ENCODE data around the gene CCNL2. TPM values are rescaled to one million over a fixed set of nuclear protein-coding genes. Genes with fewer than 3 reads are reported as not detected.

The CCNL2 gene
- total and polyA plus RNA-seq, 2 of the 13 experiments (the other 11 are each of a cell fraction or from before 2014, with no cell fraction given) = 105 to 340 TPM

DNA sequence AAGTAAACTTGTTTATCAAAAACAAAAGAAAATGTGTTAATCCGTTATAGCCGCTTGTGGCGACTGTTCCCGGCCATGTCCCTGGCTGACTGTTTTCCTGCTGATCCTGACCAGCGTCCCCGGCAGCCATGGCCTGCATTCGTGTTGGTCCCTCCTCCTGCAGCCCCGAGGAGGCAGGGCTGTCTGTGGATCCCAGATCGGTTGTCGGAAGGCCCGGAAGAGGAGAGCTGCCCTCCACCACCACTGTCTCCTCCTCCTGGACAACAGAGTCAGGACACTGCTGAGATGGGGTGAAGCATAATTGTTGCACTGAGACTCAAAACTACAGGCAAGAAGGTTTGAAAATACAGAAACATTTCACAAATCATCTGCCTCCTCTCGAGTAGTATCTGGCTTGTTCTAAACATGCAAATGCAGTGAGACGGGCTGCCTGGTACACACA, 37.1 kb downstream of the CCNL2 start (continued):
- TF ChIP-seq SNAPC2 (CRISPR knock-in tag; IDR thresholded peaks at IDR 0.05) (no peak), MIXL1 (CRISPR knock-in tag; IDR thresholded peaks at IDR 0.05) (0 out of 2 replicates have a peak, but pooled peaks have one; percentile 14), ZNF75D (CRISPR knock-in tag; IDR thresholded peaks at IDR 0.05; ENCODE audit: borderline replicate concordance) (no peak), PHF20 (CRISPR knock-in tag; IDR thresholded peaks at IDR 0.05) (no peak), FOSL2 (CRISPR knock-in tag; IDR thresholded peaks at IDR 0.05) (0 out of 2 replicates have a peak, but pooled peaks have one; percentile 7), AKAP8 (CRISPR knock-in tag; IDR thresholded peaks at IDR 0.05) (peak; percentile 63; the same call in 1 of the 2 replicates), MTF1 (CRISPR knock-in tag; IDR thresholded peaks at IDR 0.05) (no peak), HOXA3 (CRISPR knock-in tag; IDR thresholded peaks at IDR 0.05) (no peak), ZNF121 (CRISPR knock-in tag; IDR thresholded peaks at IDR 0.05) (no peak), JUN (CRISPR knock-in tag; IDR thresholded peaks at IDR 0.05) (no peak), HNF4G (IDR thresholded peaks at IDR 0.05; ENCODE audit: borderline replicate concordance, low read depth, low read length) (no peak), HNF4G (CRISPR knock-in tag; IDR thresholded peaks at IDR 0.05; ENCODE audit: borderline replicate concordance, low read depth) (no peak), MAZ (IDR thresholded peaks at IDR 0.05; ENCODE audit: borderline replicate concordance, low read depth, low read length) (no peak), MAZ (CRISPR knock-in tag; IDR thresholded peaks at IDR 0.05; ENCODE audit: low read depth) (no peak), ZNF451 (CRISPR knock-in tag; IDR thresholded peaks at IDR 0.05) (no peak), KDM2A (CRISPR knock-in tag; IDR thresholded peaks at IDR 0.05; ENCODE audit: borderline replicate concordance, low read depth) (peak; percentile 52; the same call in 1 of the 2 replicates), SMAD3 (CRISPR knock-in tag; IDR thresholded peaks at IDR 0.05) (no peak), ZFP82 (CRISPR knock-in tag; IDR thresholded peaks at IDR 0.05; ENCODE audit: borderline replicate concordance) (no peak), TEAD2 (CRISPR knock-in tag; IDR thresholded peaks at IDR 0.05) (no peak)
- TF ChIP-seq, protein P1, sequence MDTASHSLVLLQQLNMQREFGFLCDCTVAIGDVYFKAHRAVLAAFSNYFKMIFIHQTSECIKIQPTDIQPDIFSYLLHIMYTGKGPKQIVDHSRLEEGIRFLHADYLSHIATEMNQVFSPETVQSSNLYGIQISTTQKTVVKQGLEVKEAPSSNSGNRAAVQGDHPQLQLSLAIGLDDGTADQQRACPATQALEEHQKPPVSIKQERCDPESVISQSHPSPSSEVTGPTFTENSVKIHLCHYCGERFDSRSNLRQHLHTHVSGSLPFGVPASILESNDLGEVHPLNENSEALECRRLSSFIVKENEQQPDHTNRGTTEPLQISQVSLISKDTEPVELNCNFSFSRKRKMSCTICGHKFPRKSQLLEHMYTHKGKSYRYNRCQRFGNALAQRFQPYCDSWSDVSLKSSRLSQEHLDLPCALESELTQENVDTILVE (CRISPR knock-in tag; IDR thresholded peaks at IDR 0.05) = no peak
- TF ChIP-seq, protein P2, sequence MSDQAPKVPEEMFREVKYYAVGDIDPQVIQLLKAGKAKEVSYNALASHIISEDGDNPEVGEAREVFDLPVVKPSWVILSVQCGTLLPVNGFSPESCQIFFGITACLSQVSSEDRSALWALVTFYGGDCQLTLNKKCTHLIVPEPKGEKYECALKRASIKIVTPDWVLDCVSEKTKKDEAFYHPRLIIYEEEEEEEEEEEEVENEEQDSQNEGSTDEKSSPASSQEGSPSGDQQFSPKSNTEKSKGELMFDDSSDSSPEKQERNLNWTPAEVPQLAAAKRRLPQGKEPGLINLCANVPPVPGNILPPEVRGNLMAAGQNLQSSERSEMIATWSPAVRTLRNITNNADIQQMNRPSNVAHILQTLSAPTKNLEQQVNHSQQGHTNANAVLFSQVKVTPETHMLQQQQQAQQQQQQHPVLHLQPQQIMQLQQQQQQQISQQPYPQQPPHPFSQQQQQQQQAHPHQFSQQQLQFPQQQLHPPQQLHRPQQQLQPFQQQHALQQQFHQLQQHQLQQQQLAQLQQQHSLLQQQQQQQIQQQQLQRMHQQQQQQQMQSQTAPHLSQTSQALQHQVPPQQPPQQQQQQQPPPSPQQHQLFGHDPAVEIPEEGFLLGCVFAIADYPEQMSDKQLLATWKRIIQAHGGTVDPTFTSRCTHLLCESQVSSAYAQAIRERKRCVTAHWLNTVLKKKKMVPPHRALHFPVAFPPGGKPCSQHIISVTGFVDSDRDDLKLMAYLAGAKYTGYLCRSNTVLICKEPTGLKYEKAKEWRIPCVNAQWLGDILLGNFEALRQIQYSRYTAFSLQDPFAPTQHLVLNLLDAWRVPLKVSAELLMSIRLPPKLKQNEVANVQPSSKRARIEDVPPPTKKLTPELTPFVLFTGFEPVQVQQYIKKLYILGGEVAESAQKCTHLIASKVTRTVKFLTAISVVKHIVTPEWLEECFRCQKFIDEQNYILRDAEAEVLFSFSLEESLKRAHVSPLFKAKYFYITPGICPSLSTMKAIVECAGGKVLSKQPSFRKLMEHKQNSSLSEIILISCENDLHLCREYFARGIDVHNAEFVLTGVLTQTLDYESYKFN (CRISPR knock-in tag; conservative IDR thresholded peaks at IDR 0.05) = peak; percentile 41; the same call in 1 of the 2 replicates
- TF ChIP-seq, protein P3, sequence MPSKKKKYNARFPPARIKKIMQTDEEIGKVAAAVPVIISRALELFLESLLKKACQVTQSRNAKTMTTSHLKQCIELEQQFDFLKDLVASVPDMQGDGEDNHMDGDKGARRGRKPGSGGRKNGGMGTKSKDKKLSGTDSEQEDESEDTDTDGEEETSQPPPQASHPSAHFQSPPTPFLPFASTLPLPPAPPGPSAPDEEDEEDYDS (CRISPR knock-in tag; IDR thresholded peaks at IDR 0.05) = peak; percentile 33
- TF ChIP-seq, protein P4, sequence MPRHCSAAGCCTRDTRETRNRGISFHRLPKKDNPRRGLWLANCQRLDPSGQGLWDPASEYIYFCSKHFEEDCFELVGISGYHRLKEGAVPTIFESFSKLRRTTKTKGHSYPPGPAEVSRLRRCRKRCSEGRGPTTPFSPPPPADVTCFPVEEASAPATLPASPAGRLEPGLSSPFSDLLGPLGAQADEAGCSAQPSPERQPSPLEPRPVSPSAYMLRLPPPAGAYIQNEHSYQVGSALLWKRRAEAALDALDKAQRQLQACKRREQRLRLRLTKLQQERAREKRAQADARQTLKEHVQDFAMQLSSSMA (CRISPR knock-in tag; IDR thresholded peaks at IDR 0.05) = no peak
- TF ChIP-seq, protein P5, sequence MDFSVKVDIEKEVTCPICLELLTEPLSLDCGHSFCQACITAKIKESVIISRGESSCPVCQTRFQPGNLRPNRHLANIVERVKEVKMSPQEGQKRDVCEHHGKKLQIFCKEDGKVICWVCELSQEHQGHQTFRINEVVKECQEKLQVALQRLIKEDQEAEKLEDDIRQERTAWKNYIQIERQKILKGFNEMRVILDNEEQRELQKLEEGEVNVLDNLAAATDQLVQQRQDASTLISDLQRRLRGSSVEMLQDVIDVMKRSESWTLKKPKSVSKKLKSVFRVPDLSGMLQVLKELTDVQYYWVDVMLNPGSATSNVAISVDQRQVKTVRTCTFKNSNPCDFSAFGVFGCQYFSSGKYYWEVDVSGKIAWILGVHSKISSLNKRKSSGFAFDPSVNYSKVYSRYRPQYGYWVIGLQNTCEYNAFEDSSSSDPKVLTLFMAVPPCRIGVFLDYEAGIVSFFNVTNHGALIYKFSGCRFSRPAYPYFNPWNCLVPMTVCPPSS (IDR thresholded peaks at IDR 0.05) = no peak
